ENCODE results near the gene PYGB.

PYGB gene

DNA sequence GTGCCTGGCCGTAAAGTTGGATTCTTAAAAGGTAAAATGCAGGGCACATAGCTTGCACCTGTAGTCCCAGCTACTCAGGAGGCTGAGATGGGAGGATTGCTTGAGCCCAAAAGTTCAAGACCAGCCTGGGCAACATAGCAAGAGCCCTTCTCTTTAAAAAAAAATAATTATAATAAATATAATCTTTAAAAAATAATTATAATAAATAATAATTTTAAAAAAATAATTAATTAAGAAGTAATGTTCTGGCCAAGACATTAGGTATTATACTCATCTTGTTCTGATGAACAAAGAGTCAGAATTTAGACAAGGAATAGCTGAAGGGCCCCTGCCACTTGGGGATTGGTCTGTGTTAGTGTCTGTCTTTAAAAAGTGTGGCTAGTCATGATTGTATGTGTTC, 38.5 kb upstream of the PYGB start:
- no peaks in the 10 kb centered on the region for H3K4me1 ChIP-seq (ENCODE audit: insufficient read depth, low read length)

DNA sequence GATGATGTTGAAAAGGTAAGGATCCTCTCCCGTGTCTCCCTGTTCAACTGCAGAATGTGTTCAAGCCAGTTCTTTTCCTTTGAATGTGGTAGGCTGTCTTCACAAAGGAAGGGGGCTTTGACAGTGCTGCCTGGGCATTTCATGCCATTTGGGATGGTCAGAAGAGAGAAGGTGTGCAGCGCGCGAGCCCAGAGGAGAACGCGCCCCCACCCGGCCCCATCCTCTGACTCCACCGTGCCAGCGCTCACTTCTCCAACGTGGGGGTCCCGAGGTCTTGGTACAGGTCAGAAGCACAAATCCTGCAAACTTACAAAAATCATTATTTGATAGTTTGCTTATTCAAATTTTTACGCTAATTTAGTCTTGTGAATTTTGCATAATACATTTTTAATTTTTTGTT, 38.0 kb upstream of the PYGB start:
- Histone ChIP-seq H3K27me3 (ENCODE audit: insufficient read depth, low read length) (no peaks in the 10 kb centered on the region), H3K4me3 (ENCODE audit: low read length) (no peak overlapping the region), H2AFZ (ENCODE audit: low read depth, low read length) (no peak overlapping the region), H3K9me3 (ENCODE audit: low read length) (peaks cover 9% of the 10 kb centered on the region), H3K4me1 (ENCODE audit: insufficient read depth, low read length) (no peaks in the 10 kb centered on the region), H3K36me3 (ENCODE audit: insufficient read depth, low read length) (peaks cover 35% of the 10 kb centered on the region)

More for the DNA sequence above, 38.5 kb upstream of the PYGB start:
- Histone ChIP-seq H3K9me3 (ENCODE audit: low read length) (peaks cover 9% of the 10 kb centered on the region), H3K36me3 (ENCODE audit: insufficient read depth, low read length) (peaks cover 30% of the 10 kb centered on the region), H3K27me3 (ENCODE audit: insufficient read depth, low read length) (no peaks in the 10 kb centered on the region), H3K4me3 (ENCODE audit: low read length) (no peak overlapping the region), H2AFZ (ENCODE audit: low read depth, low read length) (no peak overlapping the region)

DNA sequence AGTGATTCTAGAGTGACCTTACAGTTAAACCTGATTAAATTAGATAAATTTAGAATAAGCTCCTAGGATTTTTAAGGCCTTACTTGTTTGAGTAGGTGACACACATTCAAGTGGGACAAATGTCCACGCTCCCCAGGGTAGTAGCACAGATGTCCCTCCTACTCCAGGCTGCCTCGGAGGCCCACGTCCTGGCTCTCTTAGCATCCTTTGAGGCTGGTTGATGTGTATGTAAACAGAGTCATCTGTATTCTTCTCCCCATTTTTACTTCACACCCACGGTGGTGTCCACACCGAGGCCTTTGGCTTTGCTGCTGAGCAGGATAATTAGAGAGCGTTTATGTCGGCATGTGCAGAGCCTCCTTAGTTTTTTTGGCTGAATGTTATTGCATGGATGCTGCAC, 36.6 kb upstream of the PYGB start:
- H3K36me3 ChIP-seq (ENCODE audit: insufficient read depth, low read length) = peaks cover 47% of the 10 kb centered on the region
- H3K27me3 ChIP-seq (ENCODE audit: insufficient read depth, low read length) = no peaks in the 10 kb centered on the region
- peaks cover 7% of the 10 kb centered on the region for H3K9me3 ChIP-seq (ENCODE audit: low read length)
- H3K4me1 ChIP-seq (ENCODE audit: insufficient read depth, low read length) = no peaks in the 10 kb centered on the region
- no peak overlapping the region for H3K4me3 ChIP-seq (ENCODE audit: low read length)
- no peak overlapping the region for H2AFZ ChIP-seq (ENCODE audit: low read depth, low read length)

DNA sequence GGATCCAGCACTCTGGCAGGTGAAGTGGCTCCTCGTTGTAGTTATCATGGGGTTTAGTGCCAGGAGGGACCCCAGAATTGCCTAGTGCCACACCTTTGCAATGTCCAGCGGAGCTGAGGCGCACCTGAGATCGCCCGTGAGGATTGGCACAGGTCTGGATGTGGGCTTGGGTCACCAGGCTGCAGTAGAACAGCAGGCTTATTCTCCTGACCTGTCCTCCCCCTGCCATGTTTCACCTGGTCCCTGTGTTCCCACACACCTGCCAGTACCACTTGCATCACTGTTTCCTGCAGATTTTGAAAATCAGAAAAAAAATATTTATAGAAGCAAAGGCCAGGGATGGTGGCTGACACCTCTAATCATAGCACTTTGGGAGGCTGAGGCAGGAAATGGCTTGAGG, 35.6 kb upstream of the PYGB start:
- no peaks in the 10 kb centered on the region for H3K4me1 ChIP-seq (ENCODE audit: insufficient read depth, low read length)
- H3K4me3 ChIP-seq (ENCODE audit: low read length) = no peak overlapping the region
- no peaks in the 10 kb centered on the region for H3K27me3 ChIP-seq (ENCODE audit: insufficient read depth, low read length)
- no peak overlapping the region for H2AFZ ChIP-seq (ENCODE audit: low read depth, low read length)
- peaks cover 2% of the 10 kb centered on the region for H3K9me3 ChIP-seq (ENCODE audit: low read length)
- H3K36me3 ChIP-seq (ENCODE audit: insufficient read depth, low read length) = peaks cover 47% of the 10 kb centered on the region

DNA sequence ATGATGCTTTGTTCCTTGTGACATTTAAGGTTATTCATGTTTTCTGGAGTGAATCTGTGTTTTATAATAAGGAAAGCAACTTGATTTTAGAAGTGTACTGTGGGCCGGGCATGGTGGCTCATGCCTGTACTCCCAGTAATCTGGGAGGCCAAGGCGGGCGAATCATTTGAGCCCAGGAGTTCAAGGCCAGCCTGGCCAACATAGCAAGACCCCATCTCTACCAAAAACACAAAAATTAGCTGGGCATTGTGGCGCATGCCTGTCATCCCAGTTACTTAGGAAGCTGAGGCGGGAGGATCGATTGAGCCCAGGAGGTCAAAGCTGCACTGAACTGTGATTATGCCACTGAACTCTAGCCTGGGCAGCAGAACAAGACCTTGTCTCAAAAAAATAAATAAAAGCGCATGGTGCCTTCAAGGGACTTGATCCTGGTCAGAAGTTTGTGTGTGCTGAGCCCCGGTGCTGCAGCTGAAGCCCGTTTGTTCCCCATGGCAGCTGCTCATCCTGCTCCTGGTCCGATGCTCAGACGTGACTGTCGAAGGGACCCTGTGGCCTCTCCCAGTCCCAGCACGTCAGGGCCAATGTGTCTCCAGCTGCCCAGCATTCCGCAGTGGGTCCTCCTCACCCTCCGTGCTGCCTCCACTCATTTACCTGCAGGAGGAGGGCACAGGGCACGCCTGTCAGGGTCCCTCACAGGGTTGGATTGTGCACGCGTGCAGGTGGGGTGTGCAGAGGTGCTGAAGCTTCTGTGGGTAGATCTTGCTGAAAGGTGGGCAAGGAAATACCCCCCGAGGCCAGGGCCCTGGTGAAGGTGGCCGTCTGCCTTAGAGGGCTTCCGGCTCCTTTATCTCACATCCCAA, 34.1 kb upstream of the PYGB start:
- Histone ChIP-seq H3K4me1 (ENCODE audit: insufficient read depth, low read length) (no peaks in the 10 kb centered on the region), H2AFZ (ENCODE audit: low read depth, low read length) (no peak overlapping the region), H3K36me3 (ENCODE audit: insufficient read depth, low read length) (peaks cover 60% of the 10 kb centered on the region), H3K27me3 (ENCODE audit: insufficient read depth, low read length) (no peaks in the 10 kb centered on the region), H3K9me3 (ENCODE audit: low read length) (no peaks in the 10 kb centered on the region), H3K4me3 (ENCODE audit: low read length) (no peak overlapping the region)

DNA sequence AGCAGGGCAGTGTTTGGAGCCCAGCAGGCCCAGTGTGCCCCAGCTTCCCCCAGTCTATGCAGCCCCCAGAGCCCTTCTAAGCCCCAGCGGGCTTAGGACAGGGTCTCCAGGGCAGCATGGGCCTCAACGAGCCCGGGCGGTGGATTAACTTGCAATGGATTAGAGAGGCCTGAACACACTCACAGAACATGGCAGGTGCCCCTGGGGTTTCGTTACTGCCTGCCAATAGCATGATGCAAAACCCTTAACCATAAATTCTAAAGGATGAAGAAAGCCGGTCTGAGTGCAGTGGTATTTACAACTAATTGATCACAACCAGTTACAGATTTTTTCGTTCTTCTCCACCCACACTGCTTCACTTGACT, 33.5 kb upstream of the PYGB start:
- no peak overlapping the region for H2AFZ ChIP-seq (ENCODE audit: low read depth, low read length)
- H3K4me3 ChIP-seq (ENCODE audit: low read length) = no peak overlapping the region
- H3K9me3 ChIP-seq (ENCODE audit: low read length) = no peaks in the 10 kb centered on the region
- no peaks in the 10 kb centered on the region for H3K4me1 ChIP-seq (ENCODE audit: insufficient read depth, low read length)
- no peaks in the 10 kb centered on the region for H3K27me3 ChIP-seq (ENCODE audit: insufficient read depth, low read length)
- peaks cover 61% of the 10 kb centered on the region for H3K36me3 ChIP-seq (ENCODE audit: insufficient read depth, low read length)

DNA sequence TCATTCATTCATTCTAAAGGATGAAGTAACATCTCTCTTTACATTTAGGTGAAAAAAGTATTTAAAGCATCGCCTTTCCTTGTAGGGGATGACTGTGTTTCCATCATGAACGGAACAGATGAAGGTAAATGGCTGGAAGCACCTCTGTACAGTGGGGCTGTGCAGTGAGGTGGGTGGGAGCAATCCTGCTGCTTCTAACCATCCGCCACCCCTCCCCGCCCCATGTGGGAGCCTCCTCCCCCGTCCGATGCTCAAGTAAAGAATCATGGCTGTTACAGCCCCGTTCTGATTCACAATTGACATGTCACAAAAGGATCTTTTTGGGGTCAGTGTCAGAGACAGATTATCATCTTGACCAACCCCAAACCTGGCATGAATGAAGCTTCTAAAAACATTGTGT, 33.1 kb upstream of the PYGB start:
- Histone ChIP-seq H3K36me3 (ENCODE audit: insufficient read depth, low read length) (peaks cover 61% of the 10 kb centered on the region), H3K4me1 (ENCODE audit: insufficient read depth, low read length) (no peaks in the 10 kb centered on the region), H3K4me3 (ENCODE audit: low read length) (no peak overlapping the region), H3K27me3 (ENCODE audit: insufficient read depth, low read length) (no peaks in the 10 kb centered on the region), H3K9me3 (ENCODE audit: low read length) (no peaks in the 10 kb centered on the region), H2AFZ (ENCODE audit: low read depth, low read length) (no peak overlapping the region)

DNA sequence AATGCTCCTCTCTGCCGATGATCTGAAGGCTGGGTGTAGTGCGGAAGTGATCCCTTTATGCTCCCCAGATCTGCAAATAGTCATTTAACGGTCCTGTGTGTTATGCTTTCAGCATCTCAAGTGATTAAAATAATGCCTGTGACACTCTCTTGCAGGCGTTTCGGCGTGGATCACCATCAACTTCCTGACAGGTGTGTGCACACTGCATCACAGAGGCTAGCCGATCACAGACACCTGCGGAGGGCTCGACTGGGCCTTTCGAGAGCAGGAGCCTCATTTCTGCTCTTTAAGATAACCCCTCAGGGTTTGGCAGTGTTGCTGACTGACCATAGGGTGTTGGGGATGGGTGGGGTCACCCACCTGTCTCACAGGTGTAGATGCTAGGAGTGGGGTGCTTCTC, 32.4 kb upstream of the PYGB start:
- no peaks in the 10 kb centered on the region for H3K9me3 ChIP-seq (ENCODE audit: low read length)
- H3K36me3 ChIP-seq (ENCODE audit: insufficient read depth, low read length) = peaks cover 59% of the 10 kb centered on the region
- H3K27me3 ChIP-seq (ENCODE audit: insufficient read depth, low read length) = no peaks in the 10 kb centered on the region
- H2AFZ ChIP-seq (ENCODE audit: low read depth, low read length) = no peak overlapping the region
- no peaks in the 10 kb centered on the region for H3K4me1 ChIP-seq (ENCODE audit: insufficient read depth, low read length)
- no peak overlapping the region for H3K4me3 ChIP-seq (ENCODE audit: low read length)

DNA sequence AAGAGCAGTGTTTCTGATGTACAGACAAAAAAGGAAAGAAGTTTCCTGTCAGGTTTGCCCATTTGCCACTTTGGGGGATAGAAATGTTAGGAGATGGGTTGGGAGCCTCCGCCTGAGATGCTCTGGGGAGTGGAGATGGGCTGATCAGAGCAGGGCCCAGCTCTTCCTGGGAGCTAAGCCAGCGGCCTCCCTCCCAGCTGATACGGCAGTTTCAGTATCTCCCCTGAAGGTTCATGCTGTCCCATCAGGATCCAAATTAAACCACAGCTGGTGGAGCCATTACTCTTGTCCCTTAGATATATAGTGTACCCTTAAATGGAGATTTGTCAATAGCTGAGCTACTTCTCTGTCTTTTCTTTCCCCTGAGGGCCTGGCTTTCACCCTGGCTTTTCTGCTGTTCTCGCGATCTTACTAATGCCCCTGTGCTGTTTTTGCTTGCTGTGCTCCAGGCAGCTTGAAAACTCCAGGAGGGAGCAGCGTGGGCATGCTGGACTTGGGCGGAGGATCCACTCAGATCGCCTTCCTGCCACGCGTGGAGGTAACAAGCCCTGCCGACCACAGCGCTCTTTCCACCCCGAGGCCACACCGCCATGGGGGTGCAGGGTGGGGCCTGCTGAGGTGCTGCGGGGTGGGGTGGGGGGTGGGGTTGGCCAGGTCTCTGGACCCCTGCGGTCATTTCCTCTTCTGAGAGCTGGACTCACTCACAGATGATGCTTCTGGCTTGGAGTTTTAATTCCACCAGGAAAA, 31.5 kb upstream of the PYGB start:
- H3K9me3 ChIP-seq (ENCODE audit: low read length) = no peaks in the 10 kb centered on the region
- no peak overlapping the region for H2AFZ ChIP-seq (ENCODE audit: low read depth, low read length)
- H3K4me1 ChIP-seq (ENCODE audit: insufficient read depth, low read length) = no peaks in the 10 kb centered on the region
- H3K36me3 ChIP-seq (ENCODE audit: insufficient read depth, low read length) = peaks cover 68% of the 10 kb centered on the region
- no peak overlapping the region for H3K4me3 ChIP-seq (ENCODE audit: low read length)
- no peaks in the 10 kb centered on the region for H3K27me3 ChIP-seq (ENCODE audit: insufficient read depth, low read length)

DNA sequence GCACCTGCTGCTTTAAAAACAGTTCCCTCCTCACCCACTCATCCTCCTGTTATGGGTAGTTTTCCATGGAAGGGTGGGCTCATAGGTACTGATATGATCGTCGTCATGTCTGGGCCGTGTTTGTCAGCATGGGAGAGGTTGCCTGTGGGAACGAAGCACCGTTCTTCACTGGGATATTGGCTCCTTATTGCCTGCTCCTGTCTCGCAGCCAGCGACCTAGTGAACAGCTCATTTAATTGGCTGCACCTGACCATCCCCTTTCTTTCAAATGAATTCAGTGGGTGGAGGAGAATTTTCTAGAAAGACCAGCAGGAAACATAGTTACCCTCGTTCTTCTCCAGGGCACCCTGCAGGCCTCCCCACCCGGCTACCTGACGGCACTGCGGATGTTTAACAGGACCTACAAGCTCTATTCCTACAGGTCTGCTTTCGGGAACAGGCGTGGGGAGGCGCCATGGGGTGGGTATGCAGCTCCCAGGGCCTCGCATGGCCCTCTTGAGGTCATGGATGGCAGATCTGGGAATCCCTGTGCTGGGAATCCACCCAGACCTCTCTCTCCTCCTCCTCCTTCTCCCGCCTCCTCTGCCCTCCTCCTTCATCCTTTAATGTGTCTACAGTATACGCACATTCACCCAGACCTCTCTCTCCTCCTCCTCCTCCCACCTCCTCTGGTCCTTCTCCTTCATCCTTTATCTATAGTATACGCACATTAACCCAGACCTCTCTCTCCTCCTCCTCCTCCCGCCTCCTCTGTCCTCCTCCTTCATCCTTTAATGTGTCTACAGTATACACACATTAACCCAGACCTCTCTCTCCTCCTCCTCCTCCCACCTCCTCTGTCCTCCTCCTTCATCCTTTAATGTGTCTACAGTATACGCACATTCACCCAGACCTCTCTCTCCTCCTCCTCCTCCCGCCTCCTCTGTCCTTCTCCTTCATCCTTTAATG, 30.4 kb upstream of the PYGB start:
- Histone ChIP-seq H3K9me3 (ENCODE audit: low read length) (no peaks in the 10 kb centered on the region), H3K27me3 (ENCODE audit: insufficient read depth, low read length) (no peaks in the 10 kb centered on the region), H3K36me3 (ENCODE audit: insufficient read depth, low read length) (peaks cover 58% of the 10 kb centered on the region), H3K4me3 (ENCODE audit: low read length) (no peak overlapping the region), H3K4me1 (ENCODE audit: insufficient read depth, low read length) (no peaks in the 10 kb centered on the region), H2AFZ (ENCODE audit: low read depth, low read length) (no peak overlapping the region)

DNA sequence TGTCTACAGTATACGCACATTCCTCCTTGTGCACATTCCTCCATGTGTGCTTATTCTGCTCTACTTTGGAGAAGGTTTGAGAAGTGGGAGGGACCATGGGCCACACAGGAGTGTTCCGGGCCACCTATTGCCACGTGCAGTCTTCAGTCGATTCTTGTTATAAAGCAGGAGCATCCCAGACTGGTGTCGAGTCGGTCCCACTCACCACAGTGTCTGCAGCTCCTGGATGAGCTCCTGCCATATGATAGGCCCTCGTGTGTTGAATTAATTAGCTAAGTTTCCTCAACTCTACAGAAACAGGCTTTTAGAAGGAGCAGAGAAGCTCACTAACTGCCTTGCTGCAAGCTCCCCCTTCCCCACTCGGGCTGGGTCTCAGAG, 29.8 kb upstream of the PYGB start:
- Histone ChIP-seq H3K27me3 (ENCODE audit: insufficient read depth, low read length) (no peaks in the 10 kb centered on the region), H3K36me3 (ENCODE audit: insufficient read depth, low read length) (peaks cover 56% of the 10 kb centered on the region), H3K9me3 (ENCODE audit: low read length) (no peaks in the 10 kb centered on the region), H3K4me3 (ENCODE audit: low read length) (no peak overlapping the region), H2AFZ (ENCODE audit: low read depth, low read length) (no peak overlapping the region), H3K4me1 (ENCODE audit: insufficient read depth, low read length) (peaks cover 5% of the 10 kb centered on the region)

DNA sequence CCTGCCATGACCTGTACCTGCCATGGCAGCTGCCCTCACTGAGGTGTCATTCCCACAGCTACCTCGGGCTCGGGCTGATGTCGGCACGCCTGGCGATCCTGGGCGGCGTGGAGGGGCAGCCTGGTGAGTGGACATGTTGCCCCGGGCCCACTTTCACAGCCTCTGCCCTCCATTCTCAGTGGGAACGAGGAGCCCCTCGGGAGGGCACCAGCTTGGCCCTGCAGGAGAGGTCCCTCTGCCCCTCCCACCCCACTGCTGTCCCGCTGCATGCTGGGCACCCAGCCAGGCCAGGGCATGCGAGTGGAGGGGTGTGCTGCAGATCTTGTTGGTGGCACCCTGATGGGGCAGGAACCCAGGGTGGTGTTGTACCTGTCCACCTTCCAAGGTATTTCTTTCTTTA, 29.4 kb upstream of the PYGB start:
- peaks cover 8% of the 10 kb centered on the region for H3K4me1 ChIP-seq (ENCODE audit: insufficient read depth, low read length)
- H3K36me3 ChIP-seq (ENCODE audit: insufficient read depth, low read length) = peaks cover 53% of the 10 kb centered on the region
- no peaks in the 10 kb centered on the region for H3K27me3 ChIP-seq (ENCODE audit: insufficient read depth, low read length)

DNA sequence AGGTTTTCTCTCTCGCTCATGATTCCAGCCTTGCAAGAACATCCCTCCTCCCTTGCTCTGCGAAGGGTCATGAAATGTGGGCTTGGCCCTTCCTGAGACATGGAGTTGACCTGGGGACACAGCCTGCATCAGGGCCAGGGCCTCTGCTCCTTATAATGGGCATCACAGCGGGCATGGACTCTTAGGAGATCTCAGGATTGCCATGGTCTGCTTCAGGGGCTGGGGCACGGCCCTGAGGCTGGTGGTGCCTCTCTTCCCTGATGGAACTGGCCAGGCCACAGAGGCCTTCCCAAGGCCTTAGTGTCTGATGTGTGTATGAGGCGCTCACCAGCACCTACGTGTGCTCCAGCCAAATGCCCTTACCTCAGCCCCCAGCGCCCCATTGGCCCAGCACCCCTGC, 28.5 kb upstream of the PYGB start:
- no peak overlapping the region for H3K4me3 ChIP-seq (ENCODE audit: low read length)

More for the DNA sequence above, 29.4 kb upstream of the PYGB start:
- Histone ChIP-seq H3K9me3 (ENCODE audit: low read length) (no peaks in the 10 kb centered on the region), H3K4me3 (ENCODE audit: low read length) (no peak overlapping the region), H2AFZ (ENCODE audit: low read depth, low read length) (no peak overlapping the region)

More for the DNA sequence above, 28.5 kb upstream of the PYGB start:
- H2AFZ ChIP-seq (ENCODE audit: low read depth, low read length) = no peak overlapping the region
- no peaks in the 10 kb centered on the region for H3K9me3 ChIP-seq (ENCODE audit: low read length)
- H3K36me3 ChIP-seq (ENCODE audit: insufficient read depth, low read length) = peaks cover 48% of the 10 kb centered on the region
- peaks cover 8% of the 10 kb centered on the region for H3K4me1 ChIP-seq (ENCODE audit: insufficient read depth, low read length)
- no peaks in the 10 kb centered on the region for H3K27me3 ChIP-seq (ENCODE audit: insufficient read depth, low read length)

All from neuron (in vitro differentiated cells).